ENCODE data around the gene MRPL24.

MRPL24 gene

DNA sequence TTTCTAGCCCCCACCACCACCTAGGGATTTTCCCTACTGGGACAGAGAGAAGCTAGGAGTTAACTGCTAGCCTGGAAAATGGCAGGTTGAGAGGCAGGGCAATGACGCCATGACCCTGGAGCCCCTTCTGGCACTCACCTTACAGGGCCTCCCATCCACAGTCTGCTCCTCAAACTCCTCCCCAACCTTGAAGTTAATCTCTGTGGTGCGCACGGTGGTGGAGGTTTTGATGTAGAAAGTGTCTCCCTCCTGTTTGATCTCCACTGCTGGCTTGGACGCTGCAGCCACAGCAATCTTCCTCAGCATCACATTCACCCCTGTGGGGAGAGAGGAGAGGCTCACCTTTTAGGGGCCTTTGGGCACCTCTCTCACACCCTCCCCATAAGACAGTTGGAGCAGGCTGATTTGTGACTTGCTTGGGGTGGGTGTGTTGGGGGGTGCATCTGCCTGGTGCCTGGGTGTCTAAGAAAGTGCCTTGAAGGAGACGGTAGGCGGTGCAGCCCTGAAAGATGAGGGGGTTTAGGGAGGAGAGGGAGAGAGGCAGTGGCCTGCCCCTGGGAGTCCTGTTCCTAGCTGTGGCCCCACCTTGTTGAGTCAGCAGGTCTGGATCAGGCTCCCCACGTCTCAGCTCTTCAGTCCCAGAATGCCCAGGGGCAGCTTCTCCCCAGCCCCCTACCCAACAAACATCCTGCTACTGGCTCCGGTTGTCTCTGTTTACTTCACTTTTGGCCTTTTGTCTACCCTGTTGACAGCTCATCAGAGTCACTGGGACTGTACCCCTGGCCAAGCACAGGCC is 40.0 kb downstream of the MRPL24 start:
- no peaks in the 10 kb centered on the region for H3K9me3 ChIP-seq (ENCODE audit: control insufficient read depth, low read length)
- peaks cover 17% of the 10 kb centered on the region for H3K4me1 ChIP-seq (ENCODE audit: control insufficient read depth, insufficient read depth, low read length)
- H3K9ac ChIP-seq (ENCODE audit: low read length): no peak overlapping the region
- no peaks in the 10 kb centered on the region for H3K36me3 ChIP-seq (ENCODE audit: control insufficient read depth, insufficient read depth, low read length)
- H3K27me3 ChIP-seq (ENCODE audit: control insufficient read depth, insufficient read depth, low read length): peaks cover 37% of the 10 kb centered on the region
- H3K4me3 ChIP-seq (ENCODE audit: low read length): no peak overlapping the region

DNA sequence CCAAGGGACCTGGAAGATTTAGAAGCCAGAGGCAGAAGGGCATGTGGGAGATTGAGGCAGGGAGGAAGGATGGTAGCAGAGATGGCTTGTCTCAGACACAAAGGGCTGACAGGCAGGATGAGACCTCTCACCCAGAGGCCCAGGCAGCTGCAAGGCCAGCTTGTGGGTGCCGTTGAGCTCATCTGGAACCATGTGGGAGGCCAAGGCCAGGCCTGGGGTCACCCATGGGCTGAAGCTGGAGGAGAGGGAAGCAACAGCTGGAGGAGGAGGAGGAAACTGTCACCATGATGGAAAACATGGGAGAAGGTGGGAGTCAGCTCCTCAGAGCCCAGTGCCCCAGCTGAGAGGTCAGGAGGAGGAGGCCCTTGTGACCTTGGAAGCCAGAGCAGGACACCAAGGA is 41.9 kb downstream of the MRPL24 start:
- Histone ChIP-seq H3K4me3 (ENCODE audit: low read length) (no peak overlapping the region), H3K9ac (ENCODE audit: low read length) (no peak overlapping the region), H3K27me3 (ENCODE audit: control insufficient read depth, insufficient read depth, low read length) (peaks cover 21% of the 10 kb centered on the region), H3K4me1 (ENCODE audit: control insufficient read depth, insufficient read depth, low read length) (peaks cover 5% of the 10 kb centered on the region), H3K36me3 (ENCODE audit: control insufficient read depth, insufficient read depth, low read length) (no peaks in the 10 kb centered on the region), H3K9me3 (ENCODE audit: control insufficient read depth, low read length) (no peaks in the 10 kb centered on the region)

GRCh38 chr1:156697481-156697880 is 43.4 kb downstream of the MRPL24 start:
- Histone ChIP-seq H3K9ac (ENCODE audit: low read length) (no peak overlapping the region), H3K9me3 (ENCODE audit: control insufficient read depth, low read length) (no peaks in the 10 kb centered on the region), H3K4me1 (ENCODE audit: control insufficient read depth, insufficient read depth, low read length) (peaks cover 20% of the 10 kb centered on the region), H3K27me3 (ENCODE audit: control insufficient read depth, insufficient read depth, low read length) (peaks cover 19% of the 10 kb centered on the region), H3K36me3 (ENCODE audit: control insufficient read depth, insufficient read depth, low read length) (no peaks in the 10 kb centered on the region), H3K4me3 (ENCODE audit: low read length) (no peak overlapping the region)

DNA sequence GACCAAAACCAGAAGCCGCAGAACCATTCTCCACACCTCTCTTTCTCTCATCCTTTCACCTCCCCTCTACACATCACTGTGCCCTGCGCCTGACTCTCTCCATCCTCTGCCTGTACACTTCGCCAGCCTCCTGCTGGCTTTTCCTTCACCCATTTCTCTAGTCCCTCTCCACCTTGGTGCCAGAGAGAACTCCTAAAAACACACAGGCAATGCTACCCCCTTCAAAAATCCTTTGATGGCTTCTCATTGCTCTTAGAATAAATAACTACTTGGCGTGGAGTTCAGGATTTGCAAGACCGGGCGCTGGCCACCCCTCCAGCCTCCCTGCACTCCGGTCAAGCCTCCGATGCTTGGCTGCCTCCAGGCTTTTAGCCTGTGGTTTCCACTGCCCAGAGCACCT is 44.1 kb downstream of the MRPL24 start:
- Histone ChIP-seq H3K27me3 (ENCODE audit: control insufficient read depth, insufficient read depth, low read length) (peaks cover 27% of the 10 kb centered on the region), H3K36me3 (ENCODE audit: control insufficient read depth, insufficient read depth, low read length) (no peaks in the 10 kb centered on the region), H3K9me3 (ENCODE audit: control insufficient read depth, low read length) (no peaks in the 10 kb centered on the region), H3K4me1 (ENCODE audit: control insufficient read depth, insufficient read depth, low read length) (peaks cover 27% of the 10 kb centered on the region), H3K9ac (ENCODE audit: low read length) (no peak overlapping the region), H3K4me3 (ENCODE audit: low read length) (no peak overlapping the region)

DNA sequence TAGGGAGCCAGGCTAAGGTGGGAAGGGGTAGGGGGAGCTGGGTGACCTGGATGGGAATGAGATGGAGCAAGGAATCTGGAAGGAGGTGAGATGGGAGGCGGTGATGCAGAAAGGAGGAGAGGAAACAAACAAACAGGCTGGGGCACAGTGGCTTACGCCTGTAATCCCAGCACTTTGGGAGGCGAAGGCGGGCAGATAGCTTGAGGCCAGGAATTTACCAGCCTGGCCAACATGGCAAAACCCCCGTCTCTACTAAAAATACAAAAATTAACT is 46.3 kb downstream of the MRPL24 start:
- no peak overlapping the region for H3K4me3 ChIP-seq (ENCODE audit: low read length)
- H3K9me3 ChIP-seq (ENCODE audit: control insufficient read depth, low read length): no peaks in the 10 kb centered on the region
- no peak overlapping the region for H3K9ac ChIP-seq (ENCODE audit: low read length)
- no peaks in the 10 kb centered on the region for H3K36me3 ChIP-seq (ENCODE audit: control insufficient read depth, insufficient read depth, low read length)
- H3K27me3 ChIP-seq (ENCODE audit: control insufficient read depth, insufficient read depth, low read length): peaks cover 41% of the 10 kb centered on the region
- peaks cover 30% of the 10 kb centered on the region for H3K4me1 ChIP-seq (ENCODE audit: control insufficient read depth, insufficient read depth, low read length)

- Histone ChIP-seq H3K36me3 (ENCODE audit: control insufficient read depth, insufficient read depth, low read length) (no peaks in the 10 kb centered on the region), H3K9me3 (ENCODE audit: control insufficient read depth, low read length) (no peaks in the 10 kb centered on the region), H3K9ac (ENCODE audit: low read length) (no peak overlapping the region), H3K27me3 (ENCODE audit: control insufficient read depth, insufficient read depth, low read length) (peaks cover 44% of the 10 kb centered on the region), H3K4me1 (ENCODE audit: control insufficient read depth, insufficient read depth, low read length) (peaks cover 30% of the 10 kb centered on the region), H3K4me3 (ENCODE audit: low read length) (no peak overlapping the region)
Observed at GRCh38 chr1:156693848-156694689, 46.8 kb downstream of the MRPL24 start.

DNA sequence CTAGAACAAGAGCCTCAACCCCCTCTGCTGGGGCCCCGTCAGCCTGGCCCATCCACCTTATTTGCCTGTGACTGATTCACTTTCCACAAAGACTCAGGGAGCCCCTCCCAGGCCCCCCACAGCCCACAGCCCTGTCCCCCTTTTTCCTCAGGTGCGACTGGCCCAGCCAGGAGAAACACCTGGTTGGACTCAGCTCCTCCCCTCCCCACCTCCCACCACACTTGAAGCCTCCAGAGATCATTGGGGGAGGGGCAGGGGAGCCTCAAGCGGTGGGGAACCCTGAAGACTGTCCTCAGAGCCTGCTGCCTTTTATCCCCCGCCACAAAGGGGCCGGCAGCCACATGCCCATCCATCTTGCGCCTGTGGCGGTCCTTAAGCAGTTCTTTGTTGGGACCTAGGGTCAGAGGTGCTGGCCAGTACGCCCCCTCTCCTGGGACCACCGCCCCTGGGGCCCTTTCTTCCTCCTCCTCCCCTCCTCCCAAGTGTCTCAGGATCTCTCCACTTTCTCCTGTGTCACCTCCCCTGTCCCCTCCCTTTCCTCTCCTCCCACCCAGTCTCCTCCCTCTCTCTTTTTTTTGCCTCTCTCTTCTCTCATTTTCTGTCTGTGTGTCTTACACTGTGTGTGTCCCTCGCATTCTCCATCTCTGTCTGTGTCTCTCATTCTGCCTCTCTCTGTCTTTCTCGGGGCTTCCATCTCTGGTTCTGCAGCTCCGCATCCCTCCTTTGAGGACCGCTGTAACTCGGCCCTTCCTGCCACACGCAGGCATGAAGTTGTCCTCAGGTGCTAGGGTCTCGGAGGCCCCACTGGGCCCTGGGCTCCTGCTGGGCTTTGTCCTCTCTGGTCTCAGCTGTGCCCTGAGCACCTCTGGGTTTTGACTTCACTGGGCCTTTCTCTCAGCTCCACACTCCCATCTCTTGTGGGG is 47.7 kb downstream of the MRPL24 start:
- no peak overlapping the region for H3K9ac ChIP-seq (ENCODE audit: low read length)
- H3K4me3 ChIP-seq (ENCODE audit: low read length): no peak overlapping the region
- no peaks in the 10 kb centered on the region for H3K9me3 ChIP-seq (ENCODE audit: control insufficient read depth, low read length)
- H3K4me1 ChIP-seq (ENCODE audit: control insufficient read depth, insufficient read depth, low read length): peaks cover 30% of the 10 kb centered on the region
- H3K36me3 ChIP-seq (ENCODE audit: control insufficient read depth, insufficient read depth, low read length): no peaks in the 10 kb centered on the region
- H3K27me3 ChIP-seq (ENCODE audit: control insufficient read depth, insufficient read depth, low read length): peaks cover 51% of the 10 kb centered on the region

DNA sequence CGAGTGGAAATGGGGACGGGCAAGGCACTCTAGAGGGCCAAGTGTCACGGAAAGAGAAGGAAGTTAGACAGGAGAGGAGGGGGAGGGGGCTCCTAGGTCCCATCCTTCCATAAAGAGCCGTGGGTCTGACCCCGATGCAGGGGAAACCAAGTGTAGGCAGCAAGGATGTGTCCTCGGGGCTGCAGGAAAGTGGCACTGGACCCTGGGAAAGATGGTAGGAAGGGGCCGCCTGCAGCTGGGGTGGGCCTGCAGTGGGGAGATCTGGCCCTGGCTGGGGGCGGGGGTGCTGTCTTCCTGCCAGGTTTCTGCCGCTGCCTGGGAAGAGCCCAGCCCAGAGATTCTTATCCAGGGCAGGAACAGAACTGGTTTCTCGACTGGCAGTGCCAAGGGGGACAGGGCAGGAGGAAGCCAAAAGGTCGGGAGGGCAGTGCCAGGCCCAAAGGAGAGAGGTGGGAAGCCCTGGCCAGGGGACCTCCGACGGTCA is 48.4 kb downstream of the MRPL24 start:
- Histone ChIP-seq H3K9ac (ENCODE audit: low read length) (no peak overlapping the region), H3K9me3 (ENCODE audit: control insufficient read depth, low read length) (no peaks in the 10 kb centered on the region), H3K4me3 (ENCODE audit: low read length) (no peak overlapping the region), H3K4me1 (ENCODE audit: control insufficient read depth, insufficient read depth, low read length) (peaks cover 30% of the 10 kb centered on the region), H3K36me3 (ENCODE audit: control insufficient read depth, insufficient read depth, low read length) (no peaks in the 10 kb centered on the region), H3K27me3 (ENCODE audit: control insufficient read depth, insufficient read depth, low read length) (peaks cover 51% of the 10 kb centered on the region)

GRCh38 chr1:156691665-156692440 is 49.0 kb downstream of the MRPL24 start:
- no peaks in the 10 kb centered on the region for H3K36me3 ChIP-seq (ENCODE audit: control insufficient read depth, insufficient read depth, low read length)
- peaks cover 51% of the 10 kb centered on the region for H3K27me3 ChIP-seq (ENCODE audit: control insufficient read depth, insufficient read depth, low read length)
- no peak overlapping the region for H3K4me3 ChIP-seq (ENCODE audit: low read length)
- H3K9ac ChIP-seq (ENCODE audit: low read length): no peak overlapping the region
- no peaks in the 10 kb centered on the region for H3K9me3 ChIP-seq (ENCODE audit: control insufficient read depth, low read length)
- peaks cover 30% of the 10 kb centered on the region for H3K4me1 ChIP-seq (ENCODE audit: control insufficient read depth, insufficient read depth, low read length)

GRCh38 chr1:156691191-156691590 is 49.7 kb downstream of the MRPL24 start:
- Histone ChIP-seq H3K27me3 (ENCODE audit: control insufficient read depth, insufficient read depth, low read length) (peaks cover 51% of the 10 kb centered on the region), H3K9me3 (ENCODE audit: control insufficient read depth, low read length) (no peaks in the 10 kb centered on the region), H3K36me3 (ENCODE audit: control insufficient read depth, insufficient read depth, low read length) (no peaks in the 10 kb centered on the region), H3K9ac (ENCODE audit: low read length) (no peak overlapping the region), H3K4me3 (ENCODE audit: low read length) (no peak overlapping the region), H3K4me1 (ENCODE audit: control insufficient read depth, insufficient read depth, low read length) (peaks cover 30% of the 10 kb centered on the region)

DNA sequence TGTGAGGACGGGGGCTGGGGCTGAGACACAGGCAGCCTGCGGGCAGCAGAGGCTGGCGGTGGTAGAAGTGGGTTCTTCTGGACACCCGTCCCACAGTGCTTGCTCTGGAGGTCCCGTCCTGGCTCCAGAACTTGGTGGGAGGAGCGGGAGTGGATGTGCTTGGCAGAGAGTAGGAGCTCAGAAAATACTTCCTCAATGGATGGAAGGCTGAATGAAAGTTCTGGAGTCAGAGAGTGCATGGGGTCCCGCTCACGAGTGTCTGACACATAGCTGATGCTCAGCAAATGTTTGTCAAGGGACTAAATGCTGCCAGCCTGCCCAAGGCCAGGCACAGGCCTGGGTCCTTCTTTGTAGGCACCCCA is 50.2 kb downstream of the MRPL24 start:
- Histone ChIP-seq H3K9me3 (ENCODE audit: control insufficient read depth, low read length) (no peaks in the 10 kb centered on the region), H3K4me3 (ENCODE audit: low read length) (no peak overlapping the region), H3K9ac (ENCODE audit: low read length) (no peak overlapping the region), H3K36me3 (ENCODE audit: control insufficient read depth, insufficient read depth, low read length) (no peaks in the 10 kb centered on the region), H3K27me3 (ENCODE audit: control insufficient read depth, insufficient read depth, low read length) (peaks cover 51% of the 10 kb centered on the region), H3K4me1 (ENCODE audit: control insufficient read depth, insufficient read depth, low read length) (peaks cover 30% of the 10 kb centered on the region)

Data from mucosa of stomach (tissue), 1 donor.